Measurements from ENCODE around the gene PPA1.

PPA1 gene

GRCh38 chr10:70201105-70201504, 32.1 kb downstream of the PPA1 start:
- Histone ChIP-seq H3K4me3 (ENCODE audit: low read length, poor library complexity, severe bottlenecking) (no peak overlapping the region), H3K9me3 (ENCODE audit: insufficient read depth, low read depth, low read length) (no peaks in the 10 kb centered on the region), H3K79me2 (ENCODE audit: insufficient read depth, low read length) (no peaks in the 10 kb centered on the region), H2AFZ (ENCODE audit: low read length) (no peak overlapping the region), H3K27me3 (ENCODE audit: insufficient read depth, low read length, poor library complexity, severe bottlenecking) (no peaks in the 10 kb centered on the region), H3K36me3 (ENCODE audit: insufficient read depth, low read length) (peaks cover 45% of the 10 kb centered on the region), H3K9ac (ENCODE audit: low read depth, low read length, poor library complexity, severe bottlenecking) (no peak overlapping the region), H3K9me2 (replicated peaks; ENCODE audit: low read depth, low read length) (no peaks in the 10 kb centered on the region), H3K4me1 (ENCODE audit: insufficient read depth, low read length, poor library complexity, severe bottlenecking) (peaks cover 24% of the 10 kb centered on the region), H3F3A (ENCODE audit: low read depth) (peaks cover 6% of the 10 kb centered on the region; the same call in 1 of the 2 replicates), H3K4me2 (ENCODE audit: low read depth, low read length, poor library complexity, severe bottlenecking) (no peak overlapping the region), H4K20me1 (ENCODE audit: insufficient read depth, low read length, poor library complexity, severe bottlenecking) (no peaks in the 10 kb centered on the region)
- TF ChIP-seq CTCF (conservative IDR thresholded peaks at IDR 0.05; ENCODE audit: low read length) (no peak), EZH2phosphoT487 (IDR thresholded peaks at IDR 0.05; ENCODE audit: borderline replicate concordance) (no peak)

GRCh38 chr10:70198696-70199466, 34.3 kb downstream of the PPA1 start:
- no peaks in the 10 kb centered on the region for H3K79me2 ChIP-seq (ENCODE audit: insufficient read depth, low read length)
- no peaks in the 10 kb centered on the region for H3K27me3 ChIP-seq (ENCODE audit: insufficient read depth, low read length, poor library complexity, severe bottlenecking)
- no peak overlapping the region for H3K4me2 ChIP-seq (ENCODE audit: low read depth, low read length, poor library complexity, severe bottlenecking)
- H3K9ac ChIP-seq (ENCODE audit: low read depth, low read length, poor library complexity, severe bottlenecking): no peak overlapping the region
- peaks cover 34% of the 10 kb centered on the region for H3K36me3 ChIP-seq (ENCODE audit: insufficient read depth, low read length)
- no peaks in the 10 kb centered on the region for H3K9me3 ChIP-seq (ENCODE audit: insufficient read depth, low read depth, low read length)
- TF ChIP-seq CTCF (conservative IDR thresholded peaks at IDR 0.05; ENCODE audit: low read length) (peak; percentile 60), EZH2phosphoT487 (IDR thresholded peaks at IDR 0.05; ENCODE audit: borderline replicate concordance) (no peak)
- H3K4me1 ChIP-seq (ENCODE audit: insufficient read depth, low read length, poor library complexity, severe bottlenecking): peaks cover 24% of the 10 kb centered on the region
- H3K4me3 ChIP-seq (ENCODE audit: low read length, poor library complexity, severe bottlenecking): no peak overlapping the region
- no peak overlapping the region for H2AFZ ChIP-seq (ENCODE audit: low read length)
- H4K20me1 ChIP-seq (ENCODE audit: insufficient read depth, low read length, poor library complexity, severe bottlenecking): no peaks in the 10 kb centered on the region
- H3F3A ChIP-seq (ENCODE audit: low read depth): peaks cover 6% of the 10 kb centered on the region; the same call in 1 of the 2 replicates
- H3K9me2 ChIP-seq (replicated peaks; ENCODE audit: low read depth, low read length): no peaks in the 10 kb centered on the region

GRCh38 chr10:70197235-70197945, 35.8 kb downstream of the PPA1 start:
- Histone ChIP-seq H3K4me3 (ENCODE audit: low read length, poor library complexity, severe bottlenecking) (peak overlapping the region; percentile 37), H3K4me1 (ENCODE audit: insufficient read depth, low read length, poor library complexity, severe bottlenecking) (peaks cover 24% of the 10 kb centered on the region), H4K20me1 (ENCODE audit: insufficient read depth, low read length, poor library complexity, severe bottlenecking) (no peaks in the 10 kb centered on the region), H3K9me2 (replicated peaks; ENCODE audit: low read depth, low read length) (no peaks in the 10 kb centered on the region), H3K27me3 (ENCODE audit: insufficient read depth, low read length, poor library complexity, severe bottlenecking) (no peaks in the 10 kb centered on the region), H3K4me2 (ENCODE audit: low read depth, low read length, poor library complexity, severe bottlenecking) (peak overlapping the region; percentile 80), H3F3A (ENCODE audit: low read depth) (peaks cover 6% of the 10 kb centered on the region; the same call in 1 of the 2 replicates), H2AFZ (ENCODE audit: low read length) (no peak overlapping the region), H3K79me2 (ENCODE audit: insufficient read depth, low read length) (no peaks in the 10 kb centered on the region), H3K36me3 (ENCODE audit: insufficient read depth, low read length) (peaks cover 21% of the 10 kb centered on the region), H3K9me3 (ENCODE audit: insufficient read depth, low read depth, low read length) (no peaks in the 10 kb centered on the region), H3K9ac (ENCODE audit: low read depth, low read length, poor library complexity, severe bottlenecking) (peak overlapping the region; percentile 60)
- TF ChIP-seq EZH2phosphoT487 (IDR thresholded peaks at IDR 0.05; ENCODE audit: borderline replicate concordance) (no peak), CTCF (conservative IDR thresholded peaks at IDR 0.05; ENCODE audit: low read length) (no peak)
